GM12878 (cell line): ENCODE data around the gene GNG12.

Experiments used
- HDAC6 ChIP-seq: fragments of 200-600 bp; sonication (generic); IDR thresholded peaks from one replicate; pipeline ENCODE4 v1.8.0; 2017; ENCODE audit warnings: antibody characterized with exemption; ENCODE audit not compliant: unreplicated experiment
- MTA3 ChIP-seq: IDR thresholded peaks from 2 replicates; pipeline ENCODE4 v1.6.1; 2012; ENCODE audit warnings: low read length, inconsistent platforms, borderline replicate concordance
- NBN ChIP-seq: fragments of 450-650 bp; IDR thresholded peaks from 2 replicates; pipeline ENCODE4 v1.6.1; 2016
- POLR2A ChIP-seq: IDR thresholded peaks from 2 replicates; pipeline ENCODE4 v1.6.1; 2011; ENCODE audit warnings: low read depth, mild to moderate bottlenecking, low read length
- RCOR1 ChIP-seq: conservative IDR thresholded peaks from 2 replicates; pipeline ENCODE4 v1.6.1; 2012; ENCODE audit warnings: low read depth, low read length, improper control_type of control experiment
- RELB ChIP-seq: fragments of 450-650 bp; IDR thresholded peaks from 2 replicates; pipeline ENCODE4 v1.6.1; 2017; ENCODE audit warnings: low read depth, mild to moderate bottlenecking, moderate library complexity
- RFX5 ChIP-seq: IDR thresholded peaks from 2 replicates; pipeline ENCODE4 v1.6.1; 2011; ENCODE audit warnings: low read depth, low read length, improper control_type of control experiment
- SUPT20H ChIP-seq: IDR thresholded peaks from 2 replicates; pipeline ENCODE4 v1.6.1; 2011; ENCODE audit warnings: low read depth, mild to moderate bottlenecking, low read length, moderate library complexity, borderline replicate concordance; ENCODE audit not compliant: control insufficient read depth
- TF ChIP-seq, protein P1 (sequence below), 3 experiments: IDR thresholded peaks in 2 of 3; conservative IDR thresholded peaks in 1 of 3; 2 replicates each; pipeline ENCODE4 v1.5.1; 2011; ENCODE audit warnings: low read depth in 3 of 3, low read length in 3 of 3, mild to moderate bottlenecking in 3 of 3, control low read depth in 2 of 3, moderate library complexity in 2 of 3, inconsistent platforms in 1 of 3, mixed read lengths in 1 of 3; ENCODE audit not compliant: control insufficient read depth in 2 of 3, insufficient read depth in 1 of 3; ENCODE audit errors: extremely low read depth in 1 of 3

DNA sequence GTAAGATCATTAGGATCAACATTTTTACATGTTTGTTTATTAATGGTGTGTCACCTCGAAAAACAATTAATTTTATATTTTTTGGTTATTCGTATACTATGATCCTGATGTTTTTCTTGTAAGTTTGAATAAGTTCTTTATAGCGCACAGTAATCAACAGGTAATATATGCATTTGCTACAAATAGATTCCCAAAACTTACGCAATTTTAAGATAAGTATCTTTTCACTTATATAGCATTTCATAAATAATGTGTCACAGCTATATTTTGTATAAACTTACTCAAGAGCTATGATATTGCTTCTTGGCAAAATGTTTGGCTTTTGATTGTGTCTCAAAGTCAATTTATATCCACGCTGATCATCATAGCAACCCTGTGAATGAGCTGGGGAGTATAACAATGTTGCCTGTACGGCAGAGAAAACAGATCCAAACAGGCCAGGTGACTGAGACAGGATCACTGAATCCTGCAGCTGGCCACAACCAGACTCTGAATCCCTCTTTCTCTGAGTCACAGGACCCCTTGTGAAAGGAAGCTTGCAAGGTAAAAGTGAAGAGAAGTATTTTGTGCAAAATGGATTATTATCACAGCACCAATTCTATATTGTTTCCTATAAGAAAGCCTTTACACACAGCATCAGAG lies 48.6 kb downstream of the GNG12 start:
- TF ChIP-seq, protein P1, sequence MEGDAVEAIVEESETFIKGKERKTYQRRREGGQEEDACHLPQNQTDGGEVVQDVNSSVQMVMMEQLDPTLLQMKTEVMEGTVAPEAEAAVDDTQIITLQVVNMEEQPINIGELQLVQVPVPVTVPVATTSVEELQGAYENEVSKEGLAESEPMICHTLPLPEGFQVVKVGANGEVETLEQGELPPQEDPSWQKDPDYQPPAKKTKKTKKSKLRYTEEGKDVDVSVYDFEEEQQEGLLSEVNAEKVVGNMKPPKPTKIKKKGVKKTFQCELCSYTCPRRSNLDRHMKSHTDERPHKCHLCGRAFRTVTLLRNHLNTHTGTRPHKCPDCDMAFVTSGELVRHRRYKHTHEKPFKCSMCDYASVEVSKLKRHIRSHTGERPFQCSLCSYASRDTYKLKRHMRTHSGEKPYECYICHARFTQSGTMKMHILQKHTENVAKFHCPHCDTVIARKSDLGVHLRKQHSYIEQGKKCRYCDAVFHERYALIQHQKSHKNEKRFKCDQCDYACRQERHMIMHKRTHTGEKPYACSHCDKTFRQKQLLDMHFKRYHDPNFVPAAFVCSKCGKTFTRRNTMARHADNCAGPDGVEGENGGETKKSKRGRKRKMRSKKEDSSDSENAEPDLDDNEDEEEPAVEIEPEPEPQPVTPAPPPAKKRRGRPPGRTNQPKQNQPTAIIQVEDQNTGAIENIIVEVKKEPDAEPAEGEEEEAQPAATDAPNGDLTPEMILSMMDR (IDR thresholded peaks at IDR 0.05 in 2 of 3, conservative IDR thresholded peaks at IDR 0.05 in 1 of 3; ENCODE audit: control insufficient read depth in 2 of 3, extremely low read depth in 1 of 3, insufficient read depth in 1 of 3, low read depth in 3 of 3, low read length in 3 of 3) = no peak
- TF ChIP-seq SUPT20H (no peak), HDAC6 (no peak), RELB (no peak), MTA3 (no peak), POLR2A (no peak), RFX5 (no peak), NBN (no peak), RCOR1 (no peak)
